BLaER1 treated with 17β-estradiol and CSF1 and Interleukin-3, amounts not matched to agents 10 nM and 100 nM (cell line): Measurements from ENCODE around the gene ZNF503.

Source experiments
- H3K27ac ChIP-seq, 11 experiments: shearing (Covaris generic); formaldehyde crosslinking; 2 replicates each; pipeline ENCODE4 v1.8.1; 2022
- H3K27me3 ChIP-seq, 11 experiments: shearing (Covaris generic); formaldehyde crosslinking; 2 replicates each; pipeline ENCODE4 v1.8.1; 2022
- H3K36me3 ChIP-seq, 11 experiments: shearing (Covaris generic); formaldehyde crosslinking; 2 replicates each; pipeline ENCODE4 v1.8.1; 2022
- H3K4me1 ChIP-seq, 10 experiments: shearing (Covaris generic); formaldehyde crosslinking; 2 replicates each; pipeline ENCODE4 v1.8.1; 2022
- H3K4me2 ChIP-seq, 11 experiments: shearing (Covaris generic); formaldehyde crosslinking; 2 replicates each; pipeline ENCODE4 v1.8.1; 2022
- H3K4me3 ChIP-seq, 10 experiments: shearing (Covaris generic); formaldehyde crosslinking; 2 replicates each; pipeline ENCODE4 v1.8.1; 2022
- H3K9ac ChIP-seq, 11 experiments: shearing (Covaris generic); formaldehyde crosslinking; 2 replicates each; pipeline ENCODE4 v1.8.1; 2022
- H3K9me3 ChIP-seq, 11 experiments: shearing (Covaris generic); formaldehyde crosslinking; replicated peaks in 1 of 11; 2 replicates each; pipeline ENCODE4 v1.8.1; 2022
- H4K20me1 ChIP-seq, 11 experiments: shearing (Covaris generic); formaldehyde crosslinking; 2 replicates each; pipeline ENCODE4 v1.8.1; 2022
- Cebpa-rat ChIP-seq, 11 experiments: shearing (Covaris generic); IDR thresholded peaks; 2 replicates each; pipeline ENCODE4 v1.8.1; 2022

Gene ZNF503

GRCh38 chr10:75358132-75358531 lies 43.4 kb downstream of the ZNF503 start:
- TF ChIP-seq Cebpa-rat (IDR thresholded peaks at IDR 0.05) = no peak
- Histone ChIP-seq H3K27ac (no peak overlapping the region), H3K9ac (no peak overlapping the region)

GRCh38 chr10:75357500-75357899 lies 44.1 kb downstream of the ZNF503 start:
- peaks cover 0 to 15% (median 6%) of the 10 kb centered on the region in 11 experiments; a peak in 10 of 22 replicates for H3K9me3 ChIP-seq
- peaks cover 0 to 15% (median 0%) of the 10 kb centered on the region in 10 experiments; a peak in 4 of 20 replicates for H3K4me1 ChIP-seq
- no peak overlapping the region for H3K27ac ChIP-seq
- no peak for TF ChIP-seq Cebpa-rat (IDR thresholded peaks at IDR 0.05)
- H3K4me3 ChIP-seq = no peak overlapping the region
- no peaks in the 10 kb centered on the region for H3K27me3 ChIP-seq
- H4K20me1 ChIP-seq = no peaks in the 10 kb centered on the region
- no peaks in the 10 kb centered on the region for H3K36me3 ChIP-seq
- no peak overlapping the region for H3K4me2 ChIP-seq
- H3K9ac ChIP-seq = no peak overlapping the region

More at GRCh38 chr10:75358132-75358531, 43.4 kb downstream of the ZNF503 start:
- Histone ChIP-seq H3K36me3 (no peaks in the 10 kb centered on the region), H3K4me1 (peaks cover 0 to 15% (median 0%) of the 10 kb centered on the region in 10 experiments; a peak in 4 of 20 replicates), H4K20me1 (no peaks in the 10 kb centered on the region), H3K4me3 (no peak overlapping the region), H3K9me3 (peaks cover 0 to 15% (median 6%) of the 10 kb centered on the region in 11 experiments; a peak in 10 of 22 replicates), H3K4me2 (no peak overlapping the region), H3K27me3 (no peaks in the 10 kb centered on the region)

GRCh38 chr10:75356484-75356883 lies 45.1 kb downstream of the ZNF503 start:
- H3K4me3 ChIP-seq = no peak overlapping the region
- H3K27ac ChIP-seq = no peak overlapping the region
- TF ChIP-seq Cebpa-rat (IDR thresholded peaks at IDR 0.05) = no peak
- H3K9ac ChIP-seq = no peak overlapping the region
- peaks cover 0 to 15% (median 0%) of the 10 kb centered on the region in 10 experiments; a peak in 4 of 20 replicates for H3K4me1 ChIP-seq
- no peak overlapping the region for H3K4me2 ChIP-seq
- H4K20me1 ChIP-seq = no peaks in the 10 kb centered on the region
- H3K9me3 ChIP-seq = peaks cover 0 to 15% (median 6%) of the 10 kb centered on the region in 11 experiments; a peak in 10 of 22 replicates
- no peaks in the 10 kb centered on the region for H3K36me3 ChIP-seq
- no peaks in the 10 kb centered on the region for H3K27me3 ChIP-seq

GRCh38 chr10:75355706-75356105 lies 45.9 kb downstream of the ZNF503 start:
- peaks cover 0 to 15% (median 0%) of the 10 kb centered on the region in 10 experiments; a peak in 4 of 20 replicates for H3K4me1 ChIP-seq
- H3K4me2 ChIP-seq = no peak overlapping the region
- no peak overlapping the region for H3K27ac ChIP-seq
- no peaks in the 10 kb centered on the region for H3K36me3 ChIP-seq
- no peaks in the 10 kb centered on the region for H4K20me1 ChIP-seq
- H3K9me3 ChIP-seq = peaks cover 0 to 15% (median 6%) of the 10 kb centered on the region in 11 experiments; a peak in 10 of 22 replicates
- H3K27me3 ChIP-seq = no peaks in the 10 kb centered on the region
- H3K4me3 ChIP-seq = no peak overlapping the region
- TF ChIP-seq Cebpa-rat (IDR thresholded peaks at IDR 0.05) = no peak
- H3K9ac ChIP-seq = no peak overlapping the region

GRCh38 chr10:75353183-75353582 lies 48.4 kb downstream of the ZNF503 start:
- Histone ChIP-seq H3K27me3 (no peaks in the 10 kb centered on the region), H3K9me3 (peaks cover 0 to 15% (median 6%) of the 10 kb centered on the region in 11 experiments; a peak in 10 of 22 replicates), H3K9ac (no peak overlapping the region), H3K4me2 (no peak overlapping the region), H3K27ac (no peak overlapping the region), H3K36me3 (no peaks in the 10 kb centered on the region), H3K4me1 (no peaks in the 10 kb centered on the region), H3K4me3 (no peak overlapping the region), H4K20me1 (no peaks in the 10 kb centered on the region)
- TF ChIP-seq Cebpa-rat (IDR thresholded peaks at IDR 0.05) = no peak

GRCh38 chr10:75352650-75353049 lies 48.9 kb downstream of the ZNF503 start:
- no peak overlapping the region for H3K9ac ChIP-seq
- no peak for TF ChIP-seq Cebpa-rat (IDR thresholded peaks at IDR 0.05)
- H3K4me3 ChIP-seq = no peak overlapping the region
- no peaks in the 10 kb centered on the region for H3K4me1 ChIP-seq
- H3K36me3 ChIP-seq = no peaks in the 10 kb centered on the region
- no peak overlapping the region for H3K4me2 ChIP-seq
- no peaks in the 10 kb centered on the region for H3K27me3 ChIP-seq
- H3K27ac ChIP-seq = no peak overlapping the region
- peaks cover 0 to 15% (median 6%) of the 10 kb centered on the region in 11 experiments; a peak in 10 of 22 replicates for H3K9me3 ChIP-seq
- H4K20me1 ChIP-seq = no peaks in the 10 kb centered on the region

- H3K9ac ChIP-seq = no peak overlapping the region
- no peak for TF ChIP-seq Cebpa-rat (IDR thresholded peaks at IDR 0.05)
- H3K27me3 ChIP-seq = no peaks in the 10 kb centered on the region
- no peaks in the 10 kb centered on the region for H3K36me3 ChIP-seq
- H3K4me3 ChIP-seq = no peak overlapping the region
- no peak overlapping the region for H3K27ac ChIP-seq
- H3K4me1 ChIP-seq = no peaks in the 10 kb centered on the region
- peaks cover 0 to 15% (median 6%) of the 10 kb centered on the region in 11 experiments; a peak in 10 of 22 replicates for H3K9me3 ChIP-seq
- no peaks in the 10 kb centered on the region for H4K20me1 ChIP-seq
- H3K4me2 ChIP-seq = no peak overlapping the region
These were observed 49.9 kb downstream of the ZNF503 start for GRCh38 chr10:75351637-75352036.

- H3K36me3 ChIP-seq = no peaks in the 10 kb centered on the region
- peaks cover 0 to 13% (median 5%) of the 10 kb centered on the region in 11 experiments; a peak in 10 of 22 replicates for H3K9me3 ChIP-seq
- no peaks in the 10 kb centered on the region for H3K27me3 ChIP-seq
- H3K9ac ChIP-seq = no peak overlapping the region
- H4K20me1 ChIP-seq = no peaks in the 10 kb centered on the region
- H3K27ac ChIP-seq = no peak overlapping the region
- H3K4me3 ChIP-seq = no peak overlapping the region
- no peak overlapping the region for H3K4me2 ChIP-seq
- H3K4me1 ChIP-seq = no peaks in the 10 kb centered on the region
- TF ChIP-seq Cebpa-rat (IDR thresholded peaks at IDR 0.05) = no peak
These were observed 50.8 kb downstream of the ZNF503 start for GRCh38 chr10:75350791-75351190.
